Ishikawa (cell line): Measurements from ENCODE around the gene ARHGEF28.

Experiments used
- CREB1 ChIP-seq: IDR thresholded peaks from 2 replicates; pipeline ENCODE4 v1.6.1; 2012; ENCODE audit warnings: low read depth
- EP300 ChIP-seq: IDR thresholded peaks from 2 replicates; pipeline ENCODE4 v1.6.1; 2012; ENCODE audit warnings: borderline replicate concordance
- FOXM1 ChIP-seq: IDR thresholded peaks from 2 replicates; pipeline ENCODE4 v1.6.1; 2012; ENCODE audit warnings: low read depth, borderline replicate concordance
- TEAD4 ChIP-seq: IDR thresholded peaks from 2 replicates; pipeline ENCODE4 v1.6.1; 2012
- TF ChIP-seq, protein P1 (sequence below): IDR thresholded peaks from 2 replicates; pipeline ENCODE4 v1.6.1; 2012
- TF ChIP-seq, protein P2 (sequence below): IDR thresholded peaks from 2 replicates; pipeline ENCODE4 v1.6.1; 2012

DNA sequence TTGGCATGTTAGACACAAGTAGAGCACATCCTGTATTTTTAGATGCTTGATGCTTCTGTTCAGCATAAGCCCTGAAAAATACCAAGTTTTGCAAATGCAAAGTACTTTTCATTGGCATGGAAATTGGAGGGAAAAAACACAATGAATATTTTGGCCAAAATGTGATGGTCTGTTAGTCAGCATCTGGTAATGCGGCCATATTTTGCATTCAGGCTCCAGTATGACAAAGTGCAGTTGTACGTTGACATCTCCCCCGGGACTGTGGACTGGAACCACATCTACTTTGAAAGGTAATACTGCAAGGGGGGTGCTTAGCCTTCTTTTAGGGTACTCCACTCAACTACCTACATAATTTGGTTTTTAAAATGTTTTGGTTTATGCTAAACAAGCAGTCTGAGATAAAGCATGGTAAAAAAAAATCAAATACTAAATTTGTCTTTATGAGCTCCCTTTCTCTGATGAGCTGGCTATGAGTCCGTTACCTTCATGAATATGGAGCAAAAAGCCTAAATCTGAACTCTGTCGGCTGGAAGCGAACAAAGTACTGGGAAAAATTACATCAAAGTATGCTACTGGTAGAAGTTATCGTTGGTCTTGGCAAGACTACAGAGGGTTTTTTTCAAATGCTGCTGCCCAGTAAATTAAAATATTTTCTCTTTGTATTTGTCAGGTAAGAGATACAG, 297.0 kb downstream of the ARHGEF28 start:
- TF ChIP-seq CREB1 (no peak), EP300 (no peak), FOXM1 (no peak), TEAD4 (no peak)
- TF ChIP-seq, protein P1, sequence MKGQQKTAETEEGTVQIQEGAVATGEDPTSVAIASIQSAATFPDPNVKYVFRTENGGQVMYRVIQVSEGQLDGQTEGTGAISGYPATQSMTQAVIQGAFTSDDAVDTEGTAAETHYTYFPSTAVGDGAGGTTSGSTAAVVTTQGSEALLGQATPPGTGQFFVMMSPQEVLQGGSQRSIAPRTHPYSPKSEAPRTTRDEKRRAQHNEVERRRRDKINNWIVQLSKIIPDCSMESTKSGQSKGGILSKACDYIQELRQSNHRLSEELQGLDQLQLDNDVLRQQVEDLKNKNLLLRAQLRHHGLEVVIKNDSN, result no peak
- TF ChIP-seq, protein P2, sequence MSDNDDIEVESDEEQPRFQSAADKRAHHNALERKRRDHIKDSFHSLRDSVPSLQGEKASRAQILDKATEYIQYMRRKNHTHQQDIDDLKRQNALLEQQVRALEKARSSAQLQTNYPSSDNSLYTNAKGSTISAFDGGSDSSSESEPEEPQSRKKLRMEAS, result no peak
